SJCRH30 (cell line): ENCODE results near the gene IPO13. TPM values are rescaled to one million over a fixed set of nuclear protein-coding genes. Genes with fewer than 3 reads are reported as not detected.

Experiments used
- DNase-seq, 2 experiments: peaks; one replicate each; pipeline ENCODE4 v3.0.0-alpha.2; 2015 to 2020
- H3K27ac ChIP-seq: fragments of 250-450 bp; sonication (Bioruptor Pico); 2 replicates; pipeline ENCODE4 v1.5.1; 2020; ENCODE audit warnings: mild to moderate bottlenecking, moderate library complexity
- H3K27me3 ChIP-seq: fragments of 250-450 bp; sonication (Bioruptor Pico); 2 replicates; pipeline ENCODE4 v1.5.1; 2020; ENCODE audit warnings: mild to moderate bottlenecking, moderate library complexity
- H3K36me3 ChIP-seq: fragments of 250-450 bp; sonication (Bioruptor Pico); 2 replicates; pipeline ENCODE4 v1.5.1; 2020; ENCODE audit warnings: mild to moderate bottlenecking, moderate library complexity
- H3K4me1 ChIP-seq: fragments of 250-450 bp; sonication (Bioruptor Pico); 2 replicates; pipeline ENCODE4 v1.5.1; 2020; ENCODE audit warnings: mild to moderate bottlenecking, moderate library complexity
- H3K4me3 ChIP-seq: fragments of 250-450 bp; sonication (Bioruptor Pico); 2 replicates; pipeline ENCODE4 v1.5.1; 2020; ENCODE audit warnings: mild to moderate bottlenecking, moderate library complexity
- H3K9me3 ChIP-seq: fragments of 250-450 bp; sonication (Bioruptor Pico); replicated peaks from 2 replicates; pipeline ENCODE4 v1.5.1; 2020; ENCODE audit warnings: mild to moderate bottlenecking, moderate library complexity
- total RNA-seq: library from RNA; depleted of rRNA; stranded (reverse); fragments of >200 nt; shearing (Covaris generic); gene quantifications from 2 replicates; pipeline ENCODE4 v1.2.3, GENCODE V29; 2014

IPO13 gene
- total RNA-seq, 1 experiment from 2014 or later = 17.7 TPM

DNA sequence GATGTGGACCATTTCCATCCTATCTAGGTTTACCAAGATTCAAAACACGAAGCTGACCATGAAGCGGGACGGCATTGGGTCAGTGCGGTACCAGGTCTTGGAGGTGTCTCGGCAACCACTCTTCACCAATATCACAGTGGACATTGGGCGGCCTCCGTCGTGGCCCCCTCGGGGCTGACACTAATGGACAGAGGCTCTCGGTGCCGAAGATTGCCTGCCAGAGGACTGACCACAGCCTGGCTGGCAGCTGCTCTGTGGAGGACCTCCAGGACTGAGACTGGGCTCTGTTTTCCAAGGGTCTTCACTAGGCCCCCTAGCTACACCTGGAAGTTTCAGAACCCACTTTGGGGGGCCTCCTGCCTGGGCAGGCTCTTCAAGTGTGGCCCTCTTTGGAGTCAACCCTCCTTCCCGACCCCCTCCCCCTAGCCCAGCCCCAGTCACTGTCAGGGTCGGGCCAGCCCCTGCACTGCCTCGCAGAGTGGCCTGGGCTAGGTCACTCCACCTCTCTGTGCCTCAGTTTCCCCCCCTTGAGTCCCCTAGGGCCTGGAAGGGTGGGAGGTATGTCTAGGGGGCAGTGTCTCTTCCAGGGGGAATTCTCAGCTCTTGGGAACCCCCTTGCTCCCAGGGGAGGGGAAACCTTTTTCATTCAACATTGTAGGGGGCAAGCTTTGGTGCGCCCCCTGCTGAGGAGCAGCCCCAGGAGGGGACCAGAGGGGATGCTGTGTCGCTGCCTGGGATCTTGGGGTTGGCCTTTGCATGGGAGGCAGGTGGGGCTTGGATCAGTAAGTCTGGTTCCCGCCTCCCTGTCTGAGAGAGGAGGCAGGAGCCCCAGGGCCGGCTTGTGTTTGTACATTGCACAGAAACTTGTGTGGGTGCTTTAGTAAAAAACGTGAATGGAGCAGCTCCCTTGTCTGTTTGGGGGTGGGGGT lies 43.8 kb downstream of the IPO13 start:
- Histone ChIP-seq H3K27ac (peak overlapping the region; percentile 10; the same call in 1 of the 2 replicates), H3K27me3 (no peaks in the 10 kb centered on the region), H3K9me3 (no peaks in the 10 kb centered on the region), H3K36me3 (peaks cover 3% of the 10 kb centered on the region; the same call in 1 of the 2 replicates), H3K4me3 (peak overlapping the region; percentile 68), H3K4me1 (no peaks in the 10 kb centered on the region; the same call in 1 of the 2 replicates)
- peak in 1 of 2 experiments; percentile 40 for DNase-seq

DNA sequence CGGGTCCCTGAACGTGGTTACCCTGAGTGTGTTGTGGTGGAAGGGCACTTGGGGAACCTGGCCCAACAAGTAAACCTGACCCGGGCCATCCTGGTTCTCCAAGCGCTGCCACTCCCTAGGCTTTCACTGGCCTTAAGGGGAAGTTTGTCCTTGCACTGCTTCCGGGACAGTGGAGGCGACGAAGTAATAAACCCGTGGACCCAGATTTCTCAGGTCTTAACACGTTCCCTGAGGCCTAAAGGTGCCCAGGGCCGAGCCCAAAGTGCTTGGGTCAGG lies 44.4 kb downstream of the IPO13 start:
- H3K9me3 ChIP-seq = no peaks in the 10 kb centered on the region
- peak overlapping the region; percentile 68 for H3K4me3 ChIP-seq
- H3K27ac ChIP-seq = peak overlapping the region; percentile 10; the same call in 1 of the 2 replicates
- no peaks in the 10 kb centered on the region for H3K36me3 ChIP-seq
- no peaks in the 10 kb centered on the region; the same call in 1 of the 2 replicates for H3K4me1 ChIP-seq
- H3K27me3 ChIP-seq = no peaks in the 10 kb centered on the region
- DNase-seq = no peak

DNA sequence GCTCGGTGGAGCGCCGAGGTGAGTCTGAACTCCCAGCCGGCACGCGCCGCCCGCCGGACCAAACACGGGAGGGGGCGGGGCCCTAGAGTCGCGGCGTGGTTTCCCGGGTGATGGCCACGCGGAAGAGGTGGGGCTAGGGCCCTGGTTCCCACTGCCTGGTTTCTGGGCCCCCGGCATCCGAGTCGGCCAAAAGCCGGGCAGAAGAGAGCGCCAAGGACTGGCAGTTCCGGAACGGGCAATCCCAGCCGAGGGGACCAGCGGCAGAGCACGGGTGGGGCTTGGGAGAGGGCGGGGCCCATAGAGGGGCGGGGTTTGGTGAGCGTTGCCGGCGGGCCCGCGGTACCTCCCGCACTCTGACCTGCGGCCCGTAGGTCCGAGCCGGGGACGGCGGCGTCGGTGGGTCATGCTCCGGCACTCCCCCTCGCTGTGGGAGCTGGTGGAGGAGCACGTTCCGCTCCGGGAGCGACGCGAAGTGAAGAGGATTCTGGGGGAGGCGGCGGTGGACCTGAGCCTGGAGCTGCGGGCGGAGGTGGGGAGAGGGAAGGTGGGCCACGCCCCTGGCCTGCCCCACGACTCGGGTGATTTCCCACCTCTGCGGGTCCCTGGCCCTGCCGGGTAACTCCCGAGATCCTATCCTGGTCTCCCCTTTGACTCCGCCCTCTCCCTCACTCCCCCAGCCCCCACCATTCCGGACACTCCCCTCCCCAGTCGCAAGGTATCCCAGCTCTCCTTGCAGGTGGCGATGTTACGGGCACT lies 44.9 kb downstream of the IPO13 start, which contains the start of gene CCDC24:
Gene CCDC24 (plus strand): TSS at position 124 of the 756 bp plus-strand sequence. CDS start 280 bp downstream, at position 404.
- H3K4me1 ChIP-seq = no peaks in the 10 kb centered on the region; the same call in 1 of the 2 replicates
- no peaks in the 10 kb centered on the region for H3K36me3 ChIP-seq
- H3K27ac ChIP-seq = peak within 1 kb of the TSS; percentile 10; the same call in 1 of the 2 replicates
- DNase-seq = peak; percentile 82 to 84
- no peaks in the 10 kb centered on the region for H3K27me3 ChIP-seq
- H3K9me3 ChIP-seq = no peaks in the 10 kb centered on the region
- H3K4me3 ChIP-seq = peak within 1 kb of the TSS; percentile 68

DNA sequence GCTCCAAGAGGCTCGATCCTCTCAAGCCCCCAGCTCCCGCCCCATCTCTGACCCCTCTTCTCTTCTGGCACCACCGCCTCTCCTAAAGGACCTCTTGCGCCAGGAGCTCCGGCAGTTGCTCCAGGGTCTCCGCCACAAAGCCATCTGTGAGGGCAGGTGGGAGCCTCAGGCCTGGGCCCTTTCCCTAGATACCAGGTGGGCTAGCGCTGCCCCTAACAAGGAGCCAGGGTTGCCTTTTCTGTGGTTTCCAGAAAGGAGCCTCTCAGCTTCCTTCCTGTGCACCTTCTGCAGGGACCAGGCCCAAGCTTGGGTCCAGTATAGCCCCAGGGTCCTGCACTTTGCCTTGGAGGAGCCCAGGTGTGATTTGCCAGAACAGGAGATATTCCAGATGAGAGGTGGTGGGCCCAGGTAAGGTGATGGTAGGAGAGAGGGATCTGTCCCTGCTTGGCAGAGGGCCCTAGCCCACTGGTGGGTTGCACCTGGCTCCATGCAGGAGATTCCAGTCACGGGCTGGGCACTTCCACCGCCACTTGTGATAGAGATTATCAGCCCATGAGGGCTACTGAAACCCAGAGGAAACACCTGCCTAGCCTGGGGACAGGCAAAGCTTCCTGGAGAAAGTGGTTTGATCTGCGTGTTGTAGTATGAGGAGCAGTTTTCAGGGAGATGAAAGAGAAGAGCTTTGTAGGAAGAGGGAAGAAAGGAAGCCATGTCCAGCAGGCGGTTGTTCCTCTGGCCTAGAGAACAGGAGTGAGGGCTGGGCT lies 45.7 kb downstream of the IPO13 start:
- Histone ChIP-seq H3K27ac (no peak overlapping the region), H3K36me3 (no peaks in the 10 kb centered on the region), H3K27me3 (no peaks in the 10 kb centered on the region), H3K9me3 (no peaks in the 10 kb centered on the region), H3K4me1 (peaks cover 6% of the 10 kb centered on the region), H3K4me3 (peak overlapping the region; percentile 68)
- no peak for DNase-seq

DNA sequence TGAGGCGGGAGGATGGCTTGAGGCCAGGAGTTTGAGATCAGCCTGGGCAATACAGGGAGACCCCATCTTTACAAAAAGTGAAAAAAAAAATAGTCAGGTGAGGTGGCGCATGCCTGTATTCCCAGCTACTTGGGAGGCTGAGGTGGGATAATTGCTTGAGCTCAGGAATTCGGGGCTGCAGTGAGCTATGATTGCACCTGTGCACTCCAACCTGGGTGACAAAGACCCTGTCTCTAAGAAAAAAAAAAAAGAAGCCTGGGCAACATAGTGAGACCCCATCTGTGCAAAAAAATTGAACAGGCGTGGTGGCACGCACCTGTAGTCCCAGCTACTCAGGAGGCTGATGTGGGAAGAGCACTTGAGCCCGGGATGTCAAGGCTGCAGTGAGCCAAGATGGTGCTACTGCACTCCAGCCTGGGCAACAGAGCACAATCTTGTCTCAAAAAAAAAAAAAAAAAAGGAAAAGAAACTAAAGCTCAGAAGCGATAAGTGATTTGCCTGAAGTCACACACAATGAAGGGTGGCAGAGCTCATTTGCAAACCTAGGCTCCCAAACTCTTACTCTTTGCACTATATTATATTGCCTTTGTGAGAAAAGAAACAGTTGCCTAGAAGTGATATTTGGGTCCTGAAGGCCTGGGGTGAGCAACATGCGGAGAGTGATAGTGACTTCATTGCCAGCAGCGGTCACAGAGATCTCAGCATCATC lies 46.6 kb downstream of the IPO13 start:
- Histone ChIP-seq H3K36me3 (no peaks in the 10 kb centered on the region), H3K4me1 (peaks cover 9% of the 10 kb centered on the region)

DNA sequence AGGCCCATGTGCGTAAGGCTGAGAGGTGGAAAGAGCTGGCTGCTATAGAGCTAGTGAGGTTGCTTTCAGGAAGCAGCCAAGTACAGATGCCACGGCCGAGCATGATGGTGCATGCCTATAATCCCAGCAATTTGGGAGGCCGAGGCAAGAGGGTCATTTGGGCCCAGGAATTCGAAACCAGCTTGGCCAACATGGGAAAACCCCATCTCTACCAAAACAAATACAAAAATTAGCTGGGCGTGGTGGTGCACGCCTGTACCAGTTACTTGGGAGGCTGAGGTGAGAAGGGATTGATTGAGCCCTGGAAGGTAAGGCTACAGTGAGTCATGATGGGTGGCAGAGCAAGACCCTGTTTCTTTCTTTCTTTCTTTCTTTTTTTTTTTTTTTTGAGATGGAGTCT lies 47.3 kb downstream of the IPO13 start:
- no peaks in the 10 kb centered on the region for H3K9me3 ChIP-seq
- DNase-seq = no peak
- no peak overlapping the region for H3K4me3 ChIP-seq
- H3K4me1 ChIP-seq = peaks cover 9% of the 10 kb centered on the region
- no peaks in the 10 kb centered on the region for H3K27me3 ChIP-seq
- no peaks in the 10 kb centered on the region for H3K36me3 ChIP-seq
- H3K27ac ChIP-seq = no peak overlapping the region

More for the DNA sequence above, 46.6 kb downstream of the IPO13 start:
- no peaks in the 10 kb centered on the region for H3K9me3 ChIP-seq
- no peak for DNase-seq
- H3K4me3 ChIP-seq = no peak overlapping the region
- no peaks in the 10 kb centered on the region for H3K27me3 ChIP-seq
- no peak overlapping the region for H3K27ac ChIP-seq

DNA sequence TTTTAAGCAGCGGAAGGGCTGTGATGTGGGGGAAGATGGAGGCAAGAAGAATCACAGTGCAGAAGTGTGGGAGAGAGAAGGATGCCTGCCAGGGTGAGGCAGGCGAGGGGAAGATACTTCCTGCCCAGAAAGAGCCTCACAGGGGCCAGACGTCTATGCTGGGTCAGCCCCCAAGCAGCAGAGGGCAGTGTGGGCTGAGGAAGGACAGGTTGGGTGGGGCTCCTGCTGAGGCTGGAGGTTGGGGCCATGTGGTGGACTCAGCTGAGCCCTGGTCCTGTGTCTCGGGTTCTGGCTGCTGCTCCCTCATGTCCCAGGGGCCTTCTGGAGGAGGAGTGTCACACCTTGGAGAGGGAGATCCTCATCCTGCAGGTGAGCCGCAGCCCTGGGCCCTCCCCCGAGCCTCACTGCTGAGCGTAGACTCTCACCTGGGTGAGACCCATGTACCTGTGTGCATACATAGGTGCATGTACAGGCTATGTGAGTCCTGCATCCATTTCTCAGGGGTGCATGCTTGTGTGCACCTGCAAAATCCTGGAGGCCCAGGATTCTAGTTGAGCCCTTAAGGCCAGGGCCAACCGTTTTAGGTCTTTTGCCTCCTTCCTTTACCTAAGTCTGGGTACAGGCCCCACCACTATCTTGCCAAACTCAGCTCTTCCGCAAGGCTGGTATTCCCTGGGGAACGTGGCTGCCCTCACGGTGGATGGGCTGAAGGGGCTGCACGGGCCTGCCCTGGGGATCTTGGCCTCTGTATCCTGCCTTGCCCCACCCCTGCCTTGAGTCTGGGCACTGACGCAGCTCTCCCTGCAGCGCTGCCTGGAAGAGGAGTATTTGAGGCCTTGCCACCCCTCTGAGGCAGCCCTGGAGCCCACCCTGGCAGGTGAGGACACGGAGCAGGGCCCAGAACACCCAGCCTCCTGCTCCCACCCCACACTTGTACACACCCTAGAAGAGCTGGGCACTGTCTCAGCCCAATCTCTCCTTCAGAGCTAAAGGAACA lies 48.3 kb downstream of the IPO13 start:
- H3K27me3 ChIP-seq = no peaks in the 10 kb centered on the region

DNA sequence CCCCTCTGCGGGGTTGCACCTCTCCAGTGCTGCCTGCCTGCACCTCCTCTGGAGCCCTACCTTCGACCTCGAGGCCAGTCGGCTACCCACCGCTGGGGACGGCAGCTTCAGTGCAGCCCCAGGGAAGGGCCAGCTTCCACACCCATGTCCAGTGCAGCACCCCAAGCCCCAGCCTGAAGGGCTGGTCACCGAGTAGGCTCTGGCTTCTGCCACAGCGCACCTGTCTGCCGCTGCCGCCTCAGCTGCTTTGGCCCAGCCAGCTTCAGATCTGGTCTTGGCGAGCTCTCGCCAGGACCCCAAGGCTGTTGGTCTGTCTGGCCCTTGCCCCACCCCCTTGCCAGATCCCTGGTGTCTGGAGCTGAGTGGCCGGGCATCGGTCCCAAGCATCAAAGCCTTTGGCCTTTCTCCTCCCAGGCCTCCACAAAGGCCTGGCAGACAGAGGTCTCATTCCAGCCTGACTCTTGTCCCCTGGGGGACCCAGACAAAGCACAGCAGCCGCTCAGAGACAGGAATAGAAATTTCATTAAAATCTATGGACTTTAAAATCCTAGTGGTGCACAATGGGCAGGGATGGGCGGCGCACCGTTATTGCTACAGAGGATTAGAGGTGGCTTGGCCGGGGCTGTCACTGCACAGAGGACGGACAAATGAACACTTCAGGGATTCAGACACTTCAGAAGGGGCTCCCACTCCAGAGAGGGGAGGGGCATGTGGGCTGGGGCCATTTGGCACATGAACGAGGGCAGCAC lies 49.4 kb downstream of the IPO13 start:
- DNase-seq = no peak
- Histone ChIP-seq H3K27ac (no peak overlapping the region), H3K4me1 (peaks cover 9% of the 10 kb centered on the region), H3K36me3 (no peaks in the 10 kb centered on the region), H3K9me3 (no peaks in the 10 kb centered on the region), H3K4me3 (no peak overlapping the region), H3K27me3 (no peaks in the 10 kb centered on the region)

More for the DNA sequence above, 48.3 kb downstream of the IPO13 start:
- Histone ChIP-seq H3K27ac (no peak overlapping the region), H3K4me1 (peaks cover 9% of the 10 kb centered on the region), H3K36me3 (no peaks in the 10 kb centered on the region), H3K4me3 (no peak overlapping the region), H3K9me3 (no peaks in the 10 kb centered on the region)
- DNase-seq = peak; percentile 55 to 60

DNA sequence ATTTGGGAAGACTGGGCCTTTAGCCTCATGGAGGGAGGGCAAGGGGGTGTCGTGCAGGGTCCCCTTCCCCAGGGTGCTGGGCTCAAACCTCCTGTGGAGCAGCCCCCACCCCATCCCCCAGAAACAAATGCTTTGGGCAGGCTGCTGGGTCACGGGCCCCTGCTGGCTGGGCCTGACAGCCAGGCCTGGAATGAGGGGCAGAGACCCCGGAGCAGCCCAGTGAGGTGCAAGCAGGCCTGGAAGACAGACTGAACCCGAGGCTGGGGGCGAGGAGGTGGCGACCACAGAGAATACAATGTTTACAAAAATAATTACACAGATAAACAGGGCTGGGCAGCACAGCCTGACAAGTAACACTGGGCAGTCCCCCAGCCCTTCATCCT lies 50.0 kb downstream of the IPO13 start:
- H3K4me1 ChIP-seq = peaks cover 9% of the 10 kb centered on the region
- H3K27me3 ChIP-seq = no peaks in the 10 kb centered on the region
- no peaks in the 10 kb centered on the region for H3K9me3 ChIP-seq
- no peak overlapping the region for H3K27ac ChIP-seq
- no peak overlapping the region for H3K4me3 ChIP-seq
- DNase-seq = no peak
- H3K36me3 ChIP-seq = no peaks in the 10 kb centered on the region

DNA sequence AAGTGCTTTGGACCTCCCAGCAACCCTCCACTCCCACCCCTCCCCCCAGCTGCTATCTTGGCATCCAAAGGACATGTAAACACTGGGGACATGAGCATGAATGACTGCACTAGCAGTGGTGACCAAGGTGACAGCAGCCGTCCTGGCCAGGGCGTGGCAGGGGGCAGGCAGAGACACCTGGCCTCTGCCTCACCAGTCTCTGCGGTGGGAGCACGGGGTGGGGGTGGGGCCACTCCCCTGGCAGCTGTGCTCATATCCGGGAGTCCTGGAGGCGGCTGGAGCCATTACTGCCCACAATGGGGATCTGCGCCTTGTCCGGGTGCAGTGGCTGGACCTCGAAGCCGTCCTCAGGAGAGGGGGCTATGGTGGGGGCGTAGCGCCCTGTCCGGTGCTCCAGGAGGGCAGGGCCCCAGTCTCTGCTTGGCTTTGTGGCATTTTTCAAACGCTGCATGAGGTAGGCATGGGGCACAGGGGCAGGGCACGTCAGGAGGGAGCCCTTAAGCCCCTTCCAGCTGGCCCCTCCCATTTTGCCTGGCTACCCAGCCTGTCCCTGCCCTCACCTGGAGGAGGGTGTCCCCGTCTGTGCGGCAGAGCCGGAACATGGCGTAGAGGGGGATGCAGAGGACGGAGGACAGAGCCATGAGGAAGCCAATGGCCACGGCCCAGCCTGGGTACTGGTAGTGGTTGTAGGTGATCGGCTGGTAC lies 50.7 kb downstream of the IPO13 start:
- Histone ChIP-seq H3K36me3 (no peaks in the 10 kb centered on the region), H3K4me3 (peak overlapping the region; percentile 5; the same call in 1 of the 2 replicates), H3K27ac (no peak overlapping the region), H3K27me3 (no peaks in the 10 kb centered on the region), H3K4me1 (peaks cover 9% of the 10 kb centered on the region), H3K9me3 (no peaks in the 10 kb centered on the region)
- DNase-seq = peak; percentile 37 to 56

DNA sequence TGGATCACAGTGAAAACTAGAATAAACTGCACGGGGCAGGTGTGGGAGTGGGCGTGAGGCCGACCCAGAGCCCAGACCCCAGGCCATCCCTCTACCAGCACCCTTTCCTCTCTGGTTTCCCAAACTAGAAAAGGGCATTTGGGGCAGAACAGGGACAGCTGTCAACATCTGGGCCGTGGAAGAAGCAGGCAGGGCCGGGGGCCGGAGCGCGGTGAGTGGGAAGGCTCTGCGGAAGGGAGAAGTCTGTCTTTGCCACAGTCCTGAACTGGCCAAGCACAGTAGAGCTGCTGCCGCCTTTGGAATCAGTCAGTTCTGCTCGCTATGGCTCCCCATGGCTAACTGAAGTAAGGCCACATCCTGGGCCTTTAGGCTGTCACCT lies 51.2 kb downstream of the IPO13 start:
- DNase-seq = no peak
- Histone ChIP-seq H3K9me3 (no peaks in the 10 kb centered on the region), H3K4me3 (no peak overlapping the region), H3K27ac (no peak overlapping the region), H3K36me3 (no peaks in the 10 kb centered on the region), H3K27me3 (no peaks in the 10 kb centered on the region), H3K4me1 (peaks cover 9% of the 10 kb centered on the region)

DNA sequence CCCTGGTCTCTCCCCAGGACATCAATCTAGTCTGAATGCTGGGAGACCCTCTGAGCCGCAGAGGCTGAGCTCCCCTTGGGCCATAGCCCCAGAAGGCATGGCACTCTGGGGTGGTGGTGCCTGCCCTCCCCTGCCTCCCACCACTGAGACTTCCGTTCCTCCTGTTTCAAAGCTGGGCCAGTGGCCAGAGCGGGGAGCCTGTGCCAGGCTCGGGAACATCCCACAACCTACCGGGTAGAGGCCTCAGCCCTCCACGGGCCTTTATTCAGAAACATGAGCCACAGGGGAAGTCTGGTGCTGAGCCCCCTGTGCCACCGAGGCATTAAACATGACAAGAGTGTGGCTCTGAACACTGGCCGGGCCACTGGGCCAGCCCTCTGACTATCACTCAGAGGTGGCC lies 52.7 kb downstream of the IPO13 start:
- Histone ChIP-seq H3K36me3 (no peaks in the 10 kb centered on the region), H3K27me3 (no peaks in the 10 kb centered on the region), H3K9me3 (no peaks in the 10 kb centered on the region), H3K4me1 (peaks cover 9% of the 10 kb centered on the region), H3K27ac (no peak overlapping the region), H3K4me3 (no peak overlapping the region)
- no peak for DNase-seq
